Activated naive CD4-positive, alpha-beta T cell treated with anti-CD3 and anti-CD28 coated beads for 36 hours (primary cell): ENCODE measurements around the gene AGTR1. TPM values are rescaled to one million over a fixed set of nuclear protein-coding genes. Genes with fewer than 3 reads are reported as not detected.
"Not testable (repeated sequence)": the region's sequence is repeated elsewhere in the genome, so short reads cannot be mapped to it uniquely, and the experiment has no call there.

Experiments
- CTCF ChIA-PET: fragments of 350-600 bp; sonication (Branson Sonifier 250); formaldehyde crosslinking; loops from one replicate; lab custom pipeline; 2021; ENCODE audit warnings: antibody characterized with exemption; lab: Charles Lee
- DNase-seq: peaks from one replicate; pipeline ENCODE4 v3.0.0-alpha.2; 2020
- H3K27ac Mint-ChIP-seq: one replicate; pipeline ENCODE4 v1.8.0; 2021; ENCODE audit warnings: mild to moderate bottlenecking, mixed read lengths
- H3K27me3 Mint-ChIP-seq: one replicate; pipeline ENCODE4 v1.8.0; 2021; ENCODE audit warnings: low read depth, mixed read lengths
- H3K36me3 Mint-ChIP-seq: one replicate; pipeline ENCODE4 v1.8.0; 2021; ENCODE audit warnings: low read depth, mixed read lengths
- H3K4me1 Mint-ChIP-seq: one replicate; pipeline ENCODE4 v1.8.0; 2021; ENCODE audit warnings: low read depth, mixed read lengths
- H3K4me3 Mint-ChIP-seq: one replicate; pipeline ENCODE4 v1.8.0; 2021; ENCODE audit warnings: mild to moderate bottlenecking, moderate library complexity, mixed read lengths
- H3K9me3 Mint-ChIP-seq: one replicate; pipeline ENCODE4 v1.8.0; 2021; ENCODE audit warnings: mixed read lengths
- intact Hi-C: fragments of 100-400 bp; cut with micrococcal nuclease; formaldehyde crosslinking; loops from one replicate; pipeline ENCODE4 v1.15.1; 2023
- total RNA-seq, 2 experiments: library from RNA; stranded (reverse); gene quantifications; one replicate each; pipeline ENCODE4 v1.2.3, GENCODE V29; 2021

Gene AGTR1
- total RNA-seq, 2 experiments from 2014 or later = not detected

- H3K4me1 Mint-ChIP-seq = no peaks in the 10 kb centered on the region
- no peak overlapping the region for H3K27ac Mint-ChIP-seq
- H3K4me3 Mint-ChIP-seq = no peak overlapping the region
- CTCF ChIA-PET = no interaction called here
- intact Hi-C loops = no loop called here
- no peaks in the 10 kb centered on the region for H3K36me3 Mint-ChIP-seq
- H3K27me3 Mint-ChIP-seq = peaks cover 2% of the 10 kb centered on the region
- no peak for DNase-seq
- H3K9me3 Mint-ChIP-seq = no peaks in the 10 kb centered on the region
Measured at GRCh38 chr3:148750296-148750695, 52.6 kb downstream of the AGTR1 start.

- intact Hi-C loops = no loop called here
- Mint-ChIP-seq H3K4me3 (no peak overlapping the region), H3K27me3 (peaks cover 2% of the 10 kb centered on the region), H3K36me3 (no peaks in the 10 kb centered on the region), H3K27ac (no peak overlapping the region), H3K9me3 (no peaks in the 10 kb centered on the region), H3K4me1 (no peaks in the 10 kb centered on the region)
- CTCF ChIA-PET = no interaction called here
- no peak for DNase-seq
Measured at GRCh38 chr3:148751461-148751860, 53.8 kb downstream of the AGTR1 start.

- H3K4me1 Mint-ChIP-seq, H3K36me3 Mint-ChIP-seq, DNase-seq, intact Hi-C loops, H3K27me3 Mint-ChIP-seq, H3K27ac Mint-ChIP-seq, H3K9me3 Mint-ChIP-seq, H3K4me3 Mint-ChIP-seq, CTCF ChIA-PET: not testable (repeated sequence)
Measured at GRCh38 chr3:148753385-148753784, 55.7 kb downstream of the AGTR1 start.

- Mint-ChIP-seq H3K4me1 (no peaks in the 10 kb centered on the region), H3K27me3 (peaks cover 2% of the 10 kb centered on the region), H3K9me3 (no peaks in the 10 kb centered on the region), H3K36me3 (no peaks in the 10 kb centered on the region), H3K4me3 (no peak overlapping the region), H3K27ac (no peak overlapping the region)
- CTCF ChIA-PET = no interaction called here
- intact Hi-C loops = no loop called here
- DNase-seq = no peak
Measured at GRCh38 chr3:148755570-148755969, 57.9 kb downstream of the AGTR1 start.

GRCh38 chr3:148756311-148756710, 58.6 kb downstream of the AGTR1 start:
- DNase-seq = no peak
- CTCF ChIA-PET = no interaction called here
- Mint-ChIP-seq H3K36me3 (no peaks in the 10 kb centered on the region), H3K4me1 (no peaks in the 10 kb centered on the region), H3K27ac (no peak overlapping the region), H3K27me3 (peaks cover 2% of the 10 kb centered on the region), H3K9me3 (no peaks in the 10 kb centered on the region), H3K4me3 (no peak overlapping the region)
- intact Hi-C loops = no loop called here

- no peak for DNase-seq
- intact Hi-C loops = no loop called here
- CTCF ChIA-PET = no interaction called here
- H3K27me3 Mint-ChIP-seq = peaks cover 2% of the 10 kb centered on the region
- H3K4me3 Mint-ChIP-seq = no peak overlapping the region
- H3K9me3 Mint-ChIP-seq = no peaks in the 10 kb centered on the region
- H3K4me1 Mint-ChIP-seq = no peaks in the 10 kb centered on the region
- no peaks in the 10 kb centered on the region for H3K36me3 Mint-ChIP-seq
- H3K27ac Mint-ChIP-seq = no peak overlapping the region
Measured at GRCh38 chr3:148757238-148758215, 59.8 kb downstream of the AGTR1 start.

- H3K36me3 Mint-ChIP-seq = no peaks in the 10 kb centered on the region
- DNase-seq = no peak
- no peak overlapping the region for H3K4me3 Mint-ChIP-seq
- intact Hi-C loops = no loop called here
- H3K27ac Mint-ChIP-seq = no peak overlapping the region
- CTCF ChIA-PET = no interaction called here
- H3K27me3 Mint-ChIP-seq = peaks cover 1% of the 10 kb centered on the region
- no peaks in the 10 kb centered on the region for H3K9me3 Mint-ChIP-seq
- H3K4me1 Mint-ChIP-seq = no peaks in the 10 kb centered on the region
Measured at GRCh38 chr3:148758303-148758884, 60.7 kb downstream of the AGTR1 start.

GRCh38 chr3:148759430-148759829, 61.7 kb downstream of the AGTR1 start:
- DNase-seq = no peak
- no peaks in the 10 kb centered on the region for H3K9me3 Mint-ChIP-seq
- H3K36me3 Mint-ChIP-seq = no peaks in the 10 kb centered on the region
- H3K4me1 Mint-ChIP-seq = no peaks in the 10 kb centered on the region
- CTCF ChIA-PET = no interaction called here
- H3K4me3 Mint-ChIP-seq = no peak overlapping the region
- no peak overlapping the region for H3K27ac Mint-ChIP-seq
- intact Hi-C loops = no loop called here
- no peaks in the 10 kb centered on the region for H3K27me3 Mint-ChIP-seq

GRCh38 chr3:148763156-148763680, 65.5 kb downstream of the AGTR1 start:
- H3K27me3 Mint-ChIP-seq = peaks cover 4% of the 10 kb centered on the region
- no peak overlapping the region for H3K27ac Mint-ChIP-seq
- no peaks in the 10 kb centered on the region for H3K4me1 Mint-ChIP-seq
- DNase-seq = no peak
- H3K9me3 Mint-ChIP-seq = no peaks in the 10 kb centered on the region
- intact Hi-C loops = no loop called here
- no peaks in the 10 kb centered on the region for H3K36me3 Mint-ChIP-seq
- CTCF ChIA-PET = no interaction called here
- no peak overlapping the region for H3K4me3 Mint-ChIP-seq

- CTCF ChIA-PET = no interaction called here
- intact Hi-C loops = no loop called here
- Mint-ChIP-seq H3K4me3 (no peak overlapping the region), H3K27me3 (peaks cover 4% of the 10 kb centered on the region), H3K4me1 (no peaks in the 10 kb centered on the region), H3K9me3 (no peaks in the 10 kb centered on the region), H3K27ac (no peak overlapping the region), H3K36me3 (no peaks in the 10 kb centered on the region)
- DNase-seq = no peak
Measured at GRCh38 chr3:148763986-148764935, 66.6 kb downstream of the AGTR1 start.

GRCh38 chr3:148772361-148772760, 74.7 kb downstream of the AGTR1 start:
- Mint-ChIP-seq H3K4me1 (no peaks in the 10 kb centered on the region), H3K36me3 (no peaks in the 10 kb centered on the region), H3K27ac (no peak overlapping the region), H3K4me3 (no peak overlapping the region), H3K27me3 (no peaks in the 10 kb centered on the region), H3K9me3 (peaks cover 2% of the 10 kb centered on the region)
- intact Hi-C loops = no loop called here
- DNase-seq = no peak
- CTCF ChIA-PET = no interaction called here

- H3K27me3 Mint-ChIP-seq = no peaks in the 10 kb centered on the region
- CTCF ChIA-PET = no interaction called here
Measured at GRCh38 chr3:148772835-148773234, 75.1 kb downstream of the AGTR1 start.

More at GRCh38 chr3:148772835-148773234, 75.1 kb downstream of the AGTR1 start:
- Mint-ChIP-seq H3K9me3 (peaks cover 2% of the 10 kb centered on the region), H3K36me3 (no peaks in the 10 kb centered on the region), H3K4me1 (no peaks in the 10 kb centered on the region), H3K27ac (no peak overlapping the region), H3K4me3 (no peak overlapping the region)
- intact Hi-C loops = no loop called here
- no peak for DNase-seq
